K562 (cell line): ENCODE results near the gene PMEPA1. TPM values are rescaled to one million over a fixed set of nuclear protein-coding genes. Genes with fewer than 3 reads are reported as not detected.

Source experiments
- ATAC-seq: fragments of 200-7000 bp; cut with Tn5 transposase; 3 replicates; pipeline ENCODE4 v1.9.1; 2020; ENCODE audit warnings: moderate library complexity
- Bru-seq: library from RNA; stranded (reverse); fragments of 400-500 nt; gene quantifications from one replicate; lab custom pipeline; 2021; lab: Mats Ljungman, UMichigan
- BruChase-seq, 2 experiments: library from RNA; stranded (reverse); fragments of 400-500 nt; gene quantifications; one replicate each; lab custom pipeline; 2021; lab: Mats Ljungman, UMichigan
- BruUV-seq: library from RNA; stranded (reverse); fragments of 400-500 nt; replicated peaks from 2 replicates; lab custom pipeline; 2021; lab: Mats Ljungman, UMichigan
- CTCF ChIA-PET: fragments of 300-600 bp; formaldehyde crosslinking; extraction: SDS; loops from one replicate; lab custom pipeline; 2021; ENCODE audit warnings: low intra/inter-chr PET ratio; lab: Yijun Ruan, JAX
- POLR2A ChIA-PET: fragments of 300-600, 350-650 bp; sonication (Branson Sonifier 250); formaldehyde crosslinking; extraction: SDS; loops from one replicate; lab custom pipeline; 2021; ENCODE audit warnings: antibody characterized with exemption, inconsistent platforms; lab: Yijun Ruan, JAX
- DNase-seq, 4 experiments: peaks; one replicate each; pipeline versions ENCODE4 v3.0.0 to v3.0.0-alpha.2; 2011 to 2018; ENCODE audit warnings: low spot score in 3 of 4, mixed read lengths in 3 of 4; ENCODE audit errors: extremely low read depth in 1 of 4
- FAIRE-seq: peaks from 2 replicates; lab custom pipeline; 2011; peaks lifted over from hg19 to GRCh38; lab: Jason Lieb, UNC
- H2AFZ ChIP-seq: 2 replicates; pipeline ENCODE4 v1.6.0; 2011; ENCODE audit warnings: low read depth, low read length, control low read depth, inconsistent platforms
- H3K27ac ChIP-seq: fragments of 200-600 bp; 3 replicates; pipeline ENCODE4 v1.8.0; 2011; ENCODE audit warnings: low read depth, mild to moderate bottlenecking, control low read depth, inconsistent platforms, low read length, moderate library complexity, mixed read lengths; ENCODE audit errors: extremely low read depth
- H3K27me3 ChIP-seq, 2 experiments: fragments of 300-600 bp in 1 of 2; 2 replicates in 1 of 2; 3 replicates in 1 of 2; pipeline versions ENCODE4 v1.6.0 to v1.8.0; 2011; ENCODE audit warnings: inconsistent platforms in 2 of 2, low read length in 2 of 2, mild to moderate bottlenecking in 1 of 2, mixed read lengths in 1 of 2, moderate library complexity in 1 of 2; ENCODE audit not compliant: control insufficient read depth in 2 of 2, insufficient read depth in 2 of 2
- H3K36me3 ChIP-seq: fragments of 300-600 bp; 3 replicates; pipeline ENCODE4 v1.8.0; 2011; ENCODE audit warnings: mild to moderate bottlenecking, low read length, inconsistent platforms; ENCODE audit not compliant: control insufficient read depth, insufficient read depth
- H3K4me1 ChIP-seq, 2 experiments: fragments of 200-600 bp in 1 of 2; replicated peaks in 1 of 2; 2 replicates in 1 of 2; 3 replicates in 1 of 2; pipeline versions ENCODE4 v1.5.1 to v1.8.0; 2011; ENCODE audit warnings: inconsistent platforms in 2 of 2, low read length in 2 of 2, mild to moderate bottlenecking in 1 of 2, mixed read lengths in 1 of 2, moderate library complexity in 1 of 2; ENCODE audit not compliant: control insufficient read depth in 2 of 2, insufficient read depth in 2 of 2
- H3K4me2 ChIP-seq: 2 replicates; pipeline ENCODE4 v1.6.1; 2011; ENCODE audit warnings: low read length, control low read depth, inconsistent platforms, mixed read lengths; ENCODE audit not compliant: insufficient read depth
- H3K4me3 ChIP-seq: fragments of 200-600 bp; sonication (generic), shearing (Covaris generic); 2 replicates; pipeline ENCODE4 v1.5.1; 2016; ENCODE audit warnings: control low read depth, inconsistent platforms
- H3K79me2 ChIP-seq: fragments of 200-600 bp; 3 replicates; pipeline ENCODE4 v1.8.0; 2011; ENCODE audit warnings: low read length, inconsistent platforms; ENCODE audit not compliant: control insufficient read depth, insufficient read depth
- H3K9ac ChIP-seq, 2 experiments: 2 replicates each; pipeline versions ENCODE4 v1.6.0 to v1.6.1; 2011; ENCODE audit warnings: low read depth in 2 of 2, low read length in 2 of 2, control low read depth in 1 of 2, inconsistent platforms in 1 of 2, mild to moderate bottlenecking in 1 of 2, mixed read lengths in 1 of 2; ENCODE audit not compliant: insufficient read depth in 1 of 2
- H3K9me1 ChIP-seq: one replicate; pipeline ENCODE4 v1.6.0; 2011; ENCODE audit warnings: inconsistent platforms, mild to moderate bottlenecking, low read length, moderate library complexity; ENCODE audit not compliant: control insufficient read depth, insufficient read depth
- H3K9me3 ChIP-seq: replicated peaks from 2 replicates; pipeline ENCODE4 v1.5.1; 2011; ENCODE audit warnings: low read depth, low read length, inconsistent platforms; ENCODE audit not compliant: control insufficient read depth, insufficient read depth
- H4K20me1 ChIP-seq: replicated peaks from 2 replicates; pipeline ENCODE4 v1.6.1; 2011; ENCODE audit warnings: low read length, inconsistent platforms, mixed read lengths; ENCODE audit not compliant: control insufficient read depth, insufficient read depth
- CREM ChIP-seq: IDR thresholded peaks from 2 replicates; pipeline ENCODE4 v1.6.1; 2014; ENCODE audit warnings: antibody characterized with exemption, low read depth
- JUND ChIP-seq, 2 experiments: IDR thresholded peaks; 2 replicates in 1 of 2; 3 replicates in 1 of 2; pipeline ENCODE4 v1.6.1; 2011; ENCODE audit warnings: borderline replicate concordance in 2 of 2, low read depth in 2 of 2, low read length in 2 of 2, improper control_type of control experiment in 1 of 2, missing biosample characterization in 1 of 2, missing genetic modification characterization in 1 of 2, missing genetic modification reagents in 1 of 2
- NCOA2 ChIP-seq, 2 experiments: fragments of 450-650 bp; IDR thresholded peaks; 2 replicates each; pipeline ENCODE4 v1.6.1; 2018; ENCODE audit warnings: mild to moderate bottlenecking in 2 of 2, moderate library complexity in 1 of 2; ENCODE audit not compliant: partially characterized antibody in 2 of 2
- NCOR1 ChIP-seq: fragments of 450-650 bp; IDR thresholded peaks from 2 replicates; pipeline ENCODE4 v1.6.1; 2016; ENCODE audit warnings: mild to moderate bottlenecking, moderate library complexity
- RBM25 ChIP-seq: fragments of 200-400 bp; formaldehyde crosslinking; IDR thresholded peaks from 2 replicates; pipeline ENCODE4 v1.6.1; 2018; ENCODE audit warnings: low read length, low read depth, moderate library complexity; ENCODE audit not compliant: severe bottlenecking
- SMAD3 ChIP-seq: fragments of 450-650 bp; formaldehyde crosslinking; conservative IDR thresholded peaks from 2 replicates; pipeline ENCODE4 v1.4.0; 2020; ENCODE audit warnings: mild to moderate bottlenecking
- TFAP4 ChIP-seq: sonication (generic); formaldehyde crosslinking; IDR thresholded peaks from 2 replicates; pipeline ENCODE4 v1.8.0; 2022; ENCODE audit warnings: missing genetic modification reagents, mild to moderate bottlenecking, moderate library complexity, borderline replicate concordance
- ZBTB11 ChIP-seq, 3 experiments: fragments of 200-800 bp in 1 of 3; fragments of 250-450 bp in 1 of 3; fragments of 450-650 bp in 1 of 3; sonication (Bioruptor Pico) in 1 of 3; sonication (Bioruptor generic) in 1 of 3; formaldehyde crosslinking in 1 of 3; IDR thresholded peaks; 2 replicates each; pipeline versions ENCODE4 v1.6.1 to v1.8.0; 2016 to 2022; ENCODE audit warnings: mild to moderate bottlenecking in 2 of 3, missing genetic modification characterization in 2 of 3, missing compliant biosample characterization in 1 of 3, moderate library complexity in 1 of 3
- ZFPM2 ChIP-seq: fragments of 250-450 bp; sonication (Bioruptor Pico); IDR thresholded peaks from 2 replicates; pipeline ENCODE4 v1.5.1; 2022; ENCODE audit warnings: mild to moderate bottlenecking
- ZNF696 ChIP-seq: fragments of 250-450 bp; sonication (Bioruptor Pico); conservative IDR thresholded peaks from 2 replicates; pipeline ENCODE4 v1.4.0; 2020; ENCODE audit warnings: mild to moderate bottlenecking, moderate library complexity
- ZNF77 ChIP-seq: fragments of 250-450 bp; sonication (Bioruptor Pico); IDR thresholded peaks from 2 replicates; pipeline ENCODE4 v1.5.0; 2020
- WGBS: fragments of 100-300 bp; shearing (Covaris generic); methylation state at CpG from one replicate; pipeline ENCODE4 v1.1.6; 2016; ENCODE audit warnings: low coverage, mixed read lengths; ENCODE audit not compliant: insufficient coverage; ENCODE audit errors: missing lambda C conversion rate; 5-methylcytosine and 5-hydroxymethylcytosine counted together
- in situ Hi-C: fragments of 300-500 bp; cut with MboI; formaldehyde crosslinking; loops from 4 replicates; pipeline ENCODE4 v1.15.0; 2018; ENCODE audit warnings: inconsistent platforms, mixed read lengths
- intact Hi-C: fragments of 100-400 bp; cut with micrococcal nuclease; formaldehyde crosslinking; loops from 2 replicates; pipeline ENCODE4 v1.14.2; 2022
- long read RNA-seq, 3 experiments: library from polyadenylated mRNA in 2 of 3; library from RNA in 1 of 3; unstranded in 2 of 3; stranded (forward) in 1 of 3; transcript quantifications; one replicate each; pipeline ENCODE4 v2.0.0, GENCODE V29; 2019 to 2022
- polyA minus RNA-seq, 3 experiments: library from RNA; depleted of rRNA, polyadenylated mRNA; stranded (reverse); fragments of >200 nt; gene quantifications; 2 replicates each; pipeline ENCODE4 v1.2.3, GENCODE V29; 2011
- polyA plus RNA-seq, 8 experiments: library from polyadenylated mRNA; depleted of rRNA in 4 of 8; stranded (reverse) in 5 of 8; unstranded in 3 of 8; fragments of >200 nt; fragmentation: Nextera tagmentation in 2 of 8; fragmentation: Illumina TruSeq in 1 of 8; extraction: Ambion mirVana in 2 of 8; extraction: Trizol in 1 of 8; gene quantifications; 2 replicates each; pipeline versions ENCODE4 v1.2.1 to v1.2.3, GENCODE V29; 2011 to 2014; ENCODE audit warnings: inconsistent platforms in 1 of 8, missing spikeins in 1 of 8
- total RNA-seq, 7 experiments: library from RNA; depleted of rRNA in 6 of 7; stranded (reverse); fragments of >200 nt in 6 of 7; fragmentation: Illumina TruSeq in 2 of 7; extraction: Trizol in 2 of 7; gene quantifications; 2 replicates each; pipeline versions ENCODE4 v1.2.1 to v1.2.3, GENCODE V29; 2011 to 2021; ENCODE audit warnings: low replicate concordance in 1 of 7

PMEPA1 gene
- total RNA-seq (2011; cell fraction: chromatin; rRNA removed; ENCODE audit: low replicate concordance) = not detected in 2 replicates
- total RNA-seq (2011; cell fraction: nucleolus; rRNA removed) = not detected in 2 replicates
- not detected in 2 replicates for total RNA-seq (2011; cell fraction: nucleoplasm; rRNA removed)
- not detected in 2 replicates for total RNA-seq (2014; rRNA removed)
- total RNA-seq (2014; rRNA removed; fragmentation: Illumina TruSeq; extraction: Trizol) = not detected in 2 replicates
- total RNA-seq (2015; rRNA removed; fragmentation: Illumina TruSeq; extraction: Trizol) = not detected in 2 replicates
- total RNA-seq (2021) = 0.16 and 0.20 TPM in 2 replicates
- not detected in 2 replicates for polyA plus RNA-seq (2011; rRNA removed)
- not detected in 2 replicates for polyA plus RNA-seq (2011; cell fraction: cytosol; rRNA removed)
- polyA plus RNA-seq (2011; cell fraction: nucleus; rRNA removed) = not detected in 2 replicates
- polyA plus RNA-seq (2012) = 0.03 TPM in 1 of 2 replicates, not detected in the other
- not detected in 2 replicates for polyA plus RNA-seq (2014; fragmentation: Illumina TruSeq; extraction: Trizol)
- polyA plus RNA-seq (2014; fragmentation: Nextera tagmentation; extraction: Ambion mirVana) = not detected
- not detected in 2 replicates for polyA plus RNA-seq (2014; rRNA removed)
- polyA minus RNA-seq (2011; rRNA and poly(A)+ RNA removed) = not detected in 2 replicates
- not detected in 2 replicates for polyA minus RNA-seq (2011; cell fraction: cytosol; rRNA and poly(A)+ RNA removed)
- not detected in 2 replicates for polyA minus RNA-seq (2011; cell fraction: nucleus; rRNA and poly(A)+ RNA removed)
- Bru-seq, nascent RNA = percentile 15 among the genes with signal in this experiment
- BruChase-seq, experiment 1, labeled RNA remaining after a 2-hour chase = percentile 15 among the genes with signal in this experiment
- BruChase-seq, experiment 2, labeled RNA remaining after a 6-hour chase = percentile 20 among the genes with signal in this experiment
- long read RNA-seq, experiment 1 = 0 reads
- long read RNA-seq, experiment 2 = 0 reads
- long read RNA-seq, experiment 3 = 0 reads

GRCh38 chr20:57709823-57710799, at the start of gene PMEPA1:
PMEPA1 (minus strand) TSS chr20:57710015; CDS start chr20:57709582, 433 bp downstream.
- 3% methylated on average over 38 of the region's 92 CpGs for WGBS
- Histone ChIP-seq H2AFZ (peak within 1 kb of the TSS; percentile 67), H3K4me3 (peak within 1 kb of the TSS; percentile 33), H3K36me3 (no peaks in the 10 kb centered on the region), H3K9ac (peak within 1 kb of the TSS in 1 of 2 experiments; percentile 78; a peak in 2 of 4 replicates), H3K27me3 (peaks cover 55 to 77% of the 10 kb centered on the region in 2 experiments), H3K4me1 (peaks cover 0 to 21% of the 10 kb centered on the region in 2 experiments; a peak in 2 of 5 replicates), H3K79me2 (no peaks in the 10 kb centered on the region), H3K9me1 (no peaks in the 10 kb centered on the region), H3K27ac (no peak within 1 kb of the TSS), H3K4me2 (peak within 1 kb of the TSS; percentile 68), H3K9me3 (no peaks in the 10 kb centered on the region), H4K20me1 (peaks cover 19% of the 10 kb centered on the region)
- intact Hi-C loops = no loop called here
- ChIA-PET POLR2A (interaction anchor here (0.6 to 1.0 kb wide), 3 partner anchors 9 to 236 kb away, joined by 3 read pairs; no protein-coding TSS in a partner anchor), CTCF (no interaction called here)
- peak; percentile 90 to 96 (median 94) for DNase-seq
- in situ Hi-C loops = no loop called here
- peak; percentile 51 for FAIRE-seq
- no TSS peak for BruUV-seq
- peak; percentile 98 for ATAC-seq
- peak; percentile 39 for TF ChIP-seq RBM25
- no peak for TF ChIP-seq ZNF77 (CRISPR knock-in tag)
- no peak for TF ChIP-seq SMAD3
- peak; percentile 65 for TF ChIP-seq NCOR1
- peak in 1 of 3 experiments; percentile 55; a peak in 1 of 6 replicates for TF ChIP-seq ZBTB11 (CRISPR knock-in tag; IDR thresholded peaks at IDR 0.05)
- TF ChIP-seq NCOA2 (IDR thresholded peaks at IDR 0.05; ENCODE audit: partially characterized antibody in 2 of 2) = no peak
- no peak for TF ChIP-seq ZFPM2 (CRISPR knock-in tag)
- TF ChIP-seq TFAP4 (CRISPR knock-in tag) = peak; percentile 48; the same call in 1 of the 2 replicates
- TF ChIP-seq CREM = peak; percentile 86
- peak; percentile 62 for TF ChIP-seq JUND (IDR thresholded peaks at IDR 0.05; ENCODE audit: borderline replicate concordance, low read depth, low read length)
- TF ChIP-seq JUND (tag; IDR thresholded peaks at IDR 0.05; ENCODE audit: borderline replicate concordance, low read depth, low read length) = peak; percentile 49; the same call in 1 of the 3 replicates
- no peak for TF ChIP-seq ZNF696 (CRISPR knock-in tag)
